Fibroblast of pulmonary artery (primary cell): ENCODE measurements around the gene SLC6A13.
"Not testable (repeated sequence)": the region's sequence is repeated elsewhere in the genome, so short reads cannot be mapped to it uniquely, and the experiment has no call there.

ENCODE experiments used
- DNase-seq: peaks from one replicate; pipeline ENCODE4 v3.0.0-alpha.2; 2010; ENCODE audit warnings: low read depth
- H3K4me3 ChIP-seq: replicated peaks from 2 replicates; pipeline ENCODE4 v1.5.1; 2011; ENCODE audit warnings: low read depth, mild to moderate bottlenecking, control low read depth, low read length, moderate library complexity
- TF ChIP-seq, protein P1 (sequence below): IDR thresholded peaks from 2 replicates; pipeline ENCODE4 v1.5.1; 2011; ENCODE audit warnings: mild to moderate bottlenecking, control low read depth, low read length, inconsistent platforms; ENCODE audit errors: missing control alignments

SLC6A13 gene

DNA sequence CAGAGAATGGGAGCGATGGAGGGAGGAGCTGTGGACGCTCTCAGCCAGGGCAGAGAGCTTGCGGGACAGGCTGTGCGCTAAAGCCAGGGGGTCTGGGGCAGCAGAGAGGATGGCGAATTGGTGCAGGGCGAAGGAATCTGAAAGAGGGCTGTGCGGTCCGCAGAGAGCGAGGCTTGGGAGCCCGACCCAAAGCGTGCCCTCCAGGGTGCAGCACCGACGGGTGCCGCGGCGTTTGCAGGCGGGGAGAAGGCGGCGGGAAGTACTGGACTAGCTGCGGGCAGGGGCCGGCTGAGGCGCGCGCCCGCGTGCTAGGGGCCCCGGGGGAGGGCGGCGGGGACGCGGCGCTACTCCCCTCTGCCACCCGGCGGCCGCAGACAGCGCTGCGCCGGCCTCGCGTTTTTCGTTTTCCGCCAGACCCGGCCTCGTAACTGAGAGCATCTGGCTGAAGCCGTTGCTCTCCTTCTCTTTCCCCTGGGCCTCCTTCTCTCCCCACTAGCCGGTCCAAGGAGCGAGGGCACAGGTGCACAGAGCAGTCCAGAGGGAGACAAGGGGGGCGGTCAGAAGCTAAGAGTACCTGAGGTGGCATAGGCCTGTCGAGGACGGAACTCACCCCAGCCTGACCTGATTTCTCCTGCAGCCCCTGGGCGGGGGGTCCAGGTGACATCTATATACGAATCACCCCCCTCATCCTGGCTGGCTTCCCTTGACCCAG lies 73.6 kb downstream of the SLC6A13 start:
- DNase-seq: peak; percentile 58
- TF ChIP-seq, protein P1, sequence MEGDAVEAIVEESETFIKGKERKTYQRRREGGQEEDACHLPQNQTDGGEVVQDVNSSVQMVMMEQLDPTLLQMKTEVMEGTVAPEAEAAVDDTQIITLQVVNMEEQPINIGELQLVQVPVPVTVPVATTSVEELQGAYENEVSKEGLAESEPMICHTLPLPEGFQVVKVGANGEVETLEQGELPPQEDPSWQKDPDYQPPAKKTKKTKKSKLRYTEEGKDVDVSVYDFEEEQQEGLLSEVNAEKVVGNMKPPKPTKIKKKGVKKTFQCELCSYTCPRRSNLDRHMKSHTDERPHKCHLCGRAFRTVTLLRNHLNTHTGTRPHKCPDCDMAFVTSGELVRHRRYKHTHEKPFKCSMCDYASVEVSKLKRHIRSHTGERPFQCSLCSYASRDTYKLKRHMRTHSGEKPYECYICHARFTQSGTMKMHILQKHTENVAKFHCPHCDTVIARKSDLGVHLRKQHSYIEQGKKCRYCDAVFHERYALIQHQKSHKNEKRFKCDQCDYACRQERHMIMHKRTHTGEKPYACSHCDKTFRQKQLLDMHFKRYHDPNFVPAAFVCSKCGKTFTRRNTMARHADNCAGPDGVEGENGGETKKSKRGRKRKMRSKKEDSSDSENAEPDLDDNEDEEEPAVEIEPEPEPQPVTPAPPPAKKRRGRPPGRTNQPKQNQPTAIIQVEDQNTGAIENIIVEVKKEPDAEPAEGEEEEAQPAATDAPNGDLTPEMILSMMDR: peak; percentile 41
- H3K4me3 ChIP-seq: peak overlapping the region; percentile 55

DNA sequence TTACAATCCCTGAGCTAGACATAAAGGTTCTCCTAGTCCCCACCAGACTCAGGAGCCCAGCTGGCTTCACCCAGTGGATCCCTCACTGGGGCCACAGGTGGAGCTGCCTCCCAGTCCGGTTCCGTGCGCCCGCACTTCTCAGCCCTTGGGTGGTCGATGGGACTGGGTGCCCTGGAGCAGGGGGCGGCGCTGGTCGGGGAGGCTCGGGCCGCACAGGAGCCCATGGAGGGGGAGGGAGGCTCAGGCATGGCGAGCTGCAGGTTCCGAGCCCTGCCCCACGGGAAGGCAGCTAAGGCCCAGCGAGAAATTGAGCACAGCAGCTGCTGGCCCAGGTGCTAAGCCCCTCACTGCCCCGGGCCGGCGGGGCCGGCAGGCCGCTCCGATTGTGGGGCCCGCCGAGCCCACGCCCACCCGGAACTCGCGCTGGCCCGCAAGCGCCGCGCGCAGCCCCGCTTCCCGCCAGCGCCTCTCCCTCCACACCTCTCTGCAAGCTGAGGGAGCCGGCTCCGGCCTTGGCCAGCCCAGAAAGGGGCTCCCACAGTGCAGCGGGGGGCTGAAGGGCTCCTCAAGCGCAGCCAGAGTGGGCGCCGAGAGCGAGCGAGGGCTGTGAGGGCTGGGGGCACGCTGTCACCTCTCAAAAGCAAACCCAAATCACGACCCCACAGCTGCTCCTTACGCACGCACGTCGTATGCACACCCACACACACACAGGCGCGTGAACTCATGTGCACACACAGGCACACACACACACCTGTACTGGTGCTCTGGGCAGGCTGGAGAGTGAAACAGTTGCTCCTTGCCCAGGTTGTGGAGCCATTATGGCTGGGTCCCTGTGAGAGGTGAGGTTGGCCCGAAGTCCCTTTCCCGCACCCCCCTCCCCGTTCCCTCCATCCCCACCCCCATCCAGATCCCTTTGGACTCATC lies 74.4 kb downstream of the SLC6A13 start:
- peak overlapping the region; percentile 55 for H3K4me3 ChIP-seq
- DNase-seq: not testable (repeated sequence)

DNA sequence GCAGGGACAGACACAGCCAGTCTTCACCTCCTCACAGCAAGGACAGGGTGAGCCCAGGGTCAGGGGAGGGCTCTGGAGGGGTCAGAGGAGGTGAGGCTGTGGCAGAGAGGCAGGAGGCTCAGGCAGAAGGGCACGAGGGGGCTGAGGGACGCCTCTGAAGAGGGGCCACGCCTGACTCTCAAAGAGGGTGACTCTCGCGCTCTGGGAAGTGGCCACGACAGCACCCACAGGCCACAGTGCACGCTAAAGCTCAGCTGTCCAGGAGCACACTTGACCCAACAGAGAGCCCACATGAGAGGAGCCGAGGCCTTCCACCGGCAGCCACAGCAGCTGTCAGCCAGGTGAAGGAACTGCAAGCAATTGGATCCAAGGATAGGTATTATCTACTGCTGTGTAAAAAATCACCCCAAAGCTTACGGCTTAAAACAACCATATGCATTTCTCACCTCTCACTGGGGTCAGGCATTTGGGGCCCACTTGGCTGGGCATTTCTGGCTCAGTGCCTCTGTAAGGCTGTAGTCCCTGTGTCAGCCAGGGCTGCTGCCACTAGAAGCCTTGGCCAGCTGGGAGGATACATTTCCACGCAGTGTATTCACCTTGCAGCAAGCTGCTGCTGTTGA lies 76.5 kb downstream of the SLC6A13 start:
- DNase-seq: no peak
- TF ChIP-seq, protein P1: no peak
- no peak overlapping the region for H3K4me3 ChIP-seq

DNA sequence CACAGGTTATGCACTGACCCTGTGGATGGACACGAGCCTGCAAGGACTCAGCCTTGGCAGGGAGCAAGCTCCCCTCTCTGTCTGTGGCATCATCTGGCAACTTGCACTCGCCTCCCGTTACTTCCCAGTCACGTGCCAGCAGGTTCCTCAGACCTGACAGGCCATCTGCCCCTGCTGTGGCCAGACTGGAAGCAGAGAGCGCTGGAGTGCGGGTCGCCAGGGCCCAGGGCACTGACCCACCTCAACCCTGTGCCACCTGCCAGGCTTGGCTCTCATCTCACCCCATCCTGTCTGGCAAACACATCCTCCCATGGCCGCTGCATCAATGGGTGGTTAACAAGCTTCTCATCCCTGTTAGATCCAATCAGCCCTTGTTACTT lies 77.1 kb downstream of the SLC6A13 start:
- TF ChIP-seq, protein P1: no peak
- H3K4me3 ChIP-seq: no peak overlapping the region
- DNase-seq: no peak

DNA sequence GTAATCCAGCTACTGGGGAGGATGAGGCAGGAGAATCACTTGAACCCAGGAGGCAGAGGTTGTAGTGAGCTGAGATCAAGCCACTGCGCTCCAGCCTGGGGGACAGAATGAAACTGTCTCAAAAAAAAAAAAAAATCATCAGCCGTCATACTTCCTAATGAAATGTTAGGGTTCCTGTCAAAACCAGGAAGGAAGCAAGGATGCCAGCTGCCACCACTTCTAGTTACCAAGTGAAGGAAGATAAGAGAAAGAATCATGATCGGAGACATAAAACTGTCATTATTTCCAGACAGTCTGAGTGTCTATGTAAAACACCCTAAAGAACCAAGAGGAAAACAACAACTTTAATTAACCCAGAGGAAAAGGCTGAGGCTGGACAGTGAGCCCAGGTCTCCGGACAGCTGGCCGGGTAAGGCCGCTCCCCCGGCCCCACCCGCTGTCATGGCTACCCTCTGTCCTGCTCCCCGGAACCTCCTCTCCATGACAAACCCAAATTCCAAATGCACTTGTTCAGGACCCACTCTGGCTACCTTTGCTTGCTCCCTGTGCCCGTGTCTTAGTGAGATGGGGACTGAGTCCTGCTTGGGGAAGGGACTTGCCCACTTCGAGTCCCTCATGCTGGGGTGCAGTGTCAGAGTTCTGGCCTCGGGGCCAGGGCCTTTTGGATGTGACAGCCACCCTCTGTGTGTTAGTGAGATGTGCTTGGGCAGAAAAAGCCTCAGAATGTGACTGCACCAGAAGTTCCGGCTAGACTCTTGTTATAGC lies 77.6 kb downstream of the SLC6A13 start:
- TF ChIP-seq, protein P1: no peak
- H3K4me3 ChIP-seq: no peak overlapping the region
- DNase-seq: no peak

DNA sequence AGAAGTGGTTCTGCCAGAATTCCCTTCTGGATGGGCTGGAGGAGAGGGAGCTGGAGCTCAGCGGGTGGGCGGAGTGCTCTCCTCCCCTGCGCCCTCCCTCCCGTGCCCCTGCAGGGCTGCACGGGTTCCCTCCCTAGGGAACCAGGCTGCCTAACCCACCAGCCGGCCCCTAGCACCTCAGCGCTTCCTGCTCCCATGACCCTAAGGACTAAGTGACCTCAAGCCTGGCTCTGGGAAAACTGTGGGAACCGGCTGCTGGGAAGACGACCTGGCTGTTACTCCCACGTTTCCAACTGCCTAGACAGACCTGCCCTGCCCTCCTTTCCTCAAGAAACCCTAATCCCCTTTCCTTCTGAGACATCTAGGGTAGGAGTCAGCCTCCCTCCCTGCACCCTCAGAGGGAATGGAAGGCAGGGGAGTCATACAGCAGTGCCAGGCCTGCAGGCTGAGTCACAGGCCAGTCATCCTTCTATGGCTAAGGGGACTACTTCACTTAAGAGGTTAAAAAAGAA lies 80.2 kb downstream of the SLC6A13 start:
- DNase-seq: peak; percentile 57
- TF ChIP-seq, protein P1: no peak
- no peak overlapping the region for H3K4me3 ChIP-seq

DNA sequence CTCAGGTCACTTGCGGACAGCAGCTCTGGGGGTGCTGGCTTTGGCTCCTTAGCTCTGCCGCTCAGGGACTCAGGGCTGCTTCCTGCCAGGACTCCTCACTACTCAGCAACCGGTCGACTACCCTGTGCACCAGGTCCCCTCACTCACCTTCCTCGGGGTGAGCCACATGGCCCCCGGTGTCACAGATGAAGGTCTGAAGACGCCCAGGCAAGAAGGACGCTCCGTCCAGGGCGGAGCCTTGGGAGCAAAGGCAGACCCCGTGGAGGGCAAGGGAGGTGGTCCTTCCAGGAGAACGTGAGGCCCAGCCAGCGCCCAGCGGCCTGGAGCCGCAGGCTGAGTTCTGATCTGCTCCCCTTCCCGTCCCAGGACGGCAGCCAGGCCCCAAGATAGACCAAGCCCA lies 80.7 kb downstream of the SLC6A13 start:
- DNase-seq: no peak
- no peak overlapping the region for H3K4me3 ChIP-seq
- TF ChIP-seq, protein P1: no peak
